Gastroesophageal sphincter (tissue), 3 donors: ENCODE results near the gene MANEA.

ENCODE experiments used
- EP300 ChIP-seq: sonication (generic); formaldehyde crosslinking; IDR thresholded peaks from one replicate; pipeline ENCODE4 v1.6.1; 2017; ENCODE audit warnings: antibody characterized with exemption, mild to moderate bottlenecking
- POLR2A ChIP-seq, 2 donors: fragments of 450-650 bp; IDR thresholded peaks; one replicate each; pipeline ENCODE4 v1.6.1; 2017; ENCODE audit warnings: antibody characterized with exemption in 2 of 2, mild to moderate bottlenecking in 2 of 2, moderate library complexity in 1 of 2
- POLR2AphosphoS5 ChIP-seq: sonication (generic); formaldehyde crosslinking; IDR thresholded peaks from one replicate; pipeline ENCODE4 v1.6.1; 2017; ENCODE audit warnings: antibody characterized with exemption
- TF ChIP-seq, protein P1 (sequence below), 4 experiments: fragments of 200-600 bp in 2 of 4; fragments of 450-650 bp in 2 of 4; sonication (generic) in 1 of 4; IDR thresholded peaks; one replicate each; pipeline ENCODE4 v1.5.1; 2017 to 2019; ENCODE audit warnings: antibody characterized with exemption in 4 of 4, mild to moderate bottlenecking in 2 of 4, moderate library complexity in 2 of 4

DNA sequence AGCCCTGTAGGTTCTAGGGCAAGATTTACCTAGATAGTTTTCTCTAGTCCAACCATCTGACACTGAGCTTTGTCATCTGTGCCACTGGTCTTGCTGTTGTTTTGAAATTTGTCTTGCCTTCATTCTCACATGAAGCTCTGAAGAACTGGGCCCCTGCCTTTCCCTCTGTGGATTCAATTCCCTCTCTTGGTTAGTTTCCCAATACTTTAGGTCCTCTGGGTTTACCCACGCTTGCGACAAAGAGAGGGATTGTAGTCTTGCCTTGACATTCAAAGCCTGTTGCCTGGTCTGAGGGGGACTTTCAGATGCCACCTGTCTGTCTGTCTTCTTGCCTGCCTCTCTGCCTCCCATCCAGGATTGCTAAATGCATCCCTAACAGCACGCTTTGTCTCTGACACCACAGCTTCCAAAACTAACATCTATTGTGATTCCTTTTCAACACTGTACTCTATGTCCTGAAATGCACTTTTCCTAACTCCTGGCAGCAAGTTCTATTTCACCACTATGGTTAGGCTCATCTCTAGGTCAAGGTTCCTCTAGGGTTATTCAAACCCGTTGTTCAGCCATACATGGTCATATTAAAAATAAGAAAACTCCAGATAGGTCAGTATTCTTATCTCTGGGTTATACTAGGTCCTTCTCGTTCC is 25.5 kb upstream of the MANEA start:
- TF ChIP-seq, protein P1, sequence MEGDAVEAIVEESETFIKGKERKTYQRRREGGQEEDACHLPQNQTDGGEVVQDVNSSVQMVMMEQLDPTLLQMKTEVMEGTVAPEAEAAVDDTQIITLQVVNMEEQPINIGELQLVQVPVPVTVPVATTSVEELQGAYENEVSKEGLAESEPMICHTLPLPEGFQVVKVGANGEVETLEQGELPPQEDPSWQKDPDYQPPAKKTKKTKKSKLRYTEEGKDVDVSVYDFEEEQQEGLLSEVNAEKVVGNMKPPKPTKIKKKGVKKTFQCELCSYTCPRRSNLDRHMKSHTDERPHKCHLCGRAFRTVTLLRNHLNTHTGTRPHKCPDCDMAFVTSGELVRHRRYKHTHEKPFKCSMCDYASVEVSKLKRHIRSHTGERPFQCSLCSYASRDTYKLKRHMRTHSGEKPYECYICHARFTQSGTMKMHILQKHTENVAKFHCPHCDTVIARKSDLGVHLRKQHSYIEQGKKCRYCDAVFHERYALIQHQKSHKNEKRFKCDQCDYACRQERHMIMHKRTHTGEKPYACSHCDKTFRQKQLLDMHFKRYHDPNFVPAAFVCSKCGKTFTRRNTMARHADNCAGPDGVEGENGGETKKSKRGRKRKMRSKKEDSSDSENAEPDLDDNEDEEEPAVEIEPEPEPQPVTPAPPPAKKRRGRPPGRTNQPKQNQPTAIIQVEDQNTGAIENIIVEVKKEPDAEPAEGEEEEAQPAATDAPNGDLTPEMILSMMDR (IDR thresholded peaks at IDR 0.05), result no peak
- TF ChIP-seq EP300 (no peak), POLR2AphosphoS5 (no peak), POLR2A (IDR thresholded peaks at IDR 0.05) (no peak)
